ENCODE measurements around the gene NOX4. TPM values are rescaled to one million over a fixed set of nuclear protein-coding genes. Genes with fewer than 3 reads are reported as not detected.

The NOX4 gene
- total RNA-seq, 2 donors from 2014 or later = 2.7 to 6.0 TPM

- peaks cover 8% of the 10 kb centered on the region for H3K9me3 ChIP-seq (ENCODE audit: control insufficient read depth, low read length)
- no peak for DNase-seq
- no peak overlapping the region for H3K4me3 Mint-ChIP-seq
- no peak overlapping the region for H3K27ac Mint-ChIP-seq
- no peak overlapping the region for H3K4me3 ChIP-seq (ENCODE audit: low read length)
- no peaks in the 10 kb centered on the region for H3K27me3 ChIP-seq (ENCODE audit: control insufficient read depth, insufficient read depth, low read length, poor library complexity, severe bottlenecking)
- no peak for TF ChIP-seq CTCF (conservative IDR thresholded peaks at IDR 0.05)
- peaks cover 4% of the 10 kb centered on the region for H3K27me3 Mint-ChIP-seq (ENCODE audit: insufficient read depth)
- H3K9ac ChIP-seq (ENCODE audit: extremely low read depth, low read length, poor library complexity, severe bottlenecking) = no peak overlapping the region
- no peaks in the 10 kb centered on the region for H3K36me3 ChIP-seq (ENCODE audit: control insufficient read depth, insufficient read depth, low read length)
- H3K4me1 Mint-ChIP-seq = peaks cover 2% of the 10 kb centered on the region
- H3K9me3 Mint-ChIP-seq = peaks cover 12% of the 10 kb centered on the region
- H3K4me1 ChIP-seq (ENCODE audit: control insufficient read depth, insufficient read depth, low read length) = no peaks in the 10 kb centered on the region
- no peak overlapping the region for H3K27ac ChIP-seq (ENCODE audit: low read depth, low read length)
- peaks cover 17% of the 10 kb centered on the region for H3K36me3 Mint-ChIP-seq (ENCODE audit: low read depth)
These were observed 43.3 kb downstream of the NOX4 start for GRCh38 chr11:89447845-89448244.

DNA sequence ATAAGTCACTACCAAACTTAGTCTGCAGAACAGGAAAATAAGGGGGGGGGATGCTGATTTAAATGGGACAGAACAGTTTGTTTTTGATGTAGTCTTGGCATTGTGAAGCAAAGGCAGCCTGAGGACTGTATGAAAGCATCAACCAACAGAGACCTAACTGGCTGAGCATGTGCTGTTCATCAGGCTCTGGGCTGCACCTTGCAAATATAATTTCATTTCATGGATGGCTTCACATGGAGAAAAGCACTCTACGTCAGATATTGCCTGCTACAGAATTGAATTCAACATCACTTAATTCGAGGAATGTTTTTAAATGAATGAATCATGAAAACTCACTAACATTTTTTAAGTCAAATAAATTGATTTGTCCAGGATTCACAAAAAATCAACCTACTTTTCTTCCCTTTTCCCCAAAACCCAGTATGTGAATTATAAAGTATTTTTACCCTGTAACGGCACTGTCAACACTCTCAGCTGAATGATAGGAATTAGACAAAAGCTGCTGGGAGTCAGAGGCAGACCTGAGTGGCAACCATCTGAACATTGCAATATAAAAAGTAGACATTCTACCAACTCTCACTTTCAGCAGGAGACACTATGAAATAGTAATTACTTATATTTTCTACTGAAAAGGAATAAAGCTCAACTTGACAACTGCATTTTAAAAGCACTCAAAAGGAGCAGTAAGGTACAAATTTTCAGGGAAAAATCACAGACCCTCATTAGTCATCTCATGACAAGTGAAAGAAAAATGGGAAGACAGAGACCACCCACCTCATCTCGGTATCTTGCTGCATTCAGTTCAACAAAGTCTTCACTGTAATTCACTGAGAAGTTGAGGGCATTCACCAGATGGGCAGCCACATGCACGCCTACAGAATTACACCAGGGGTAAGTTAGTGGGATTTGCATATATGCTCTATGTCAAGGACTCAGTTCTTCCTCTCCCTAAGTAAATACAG, 47.5 kb downstream of the NOX4 start:
- Histone ChIP-seq H3K9ac (ENCODE audit: extremely low read depth, low read length, poor library complexity, severe bottlenecking) (no peak overlapping the region), H3K27ac (ENCODE audit: low read depth, low read length) (peak overlapping the region; percentile 55), H3K27me3 (ENCODE audit: control insufficient read depth, insufficient read depth, low read length, poor library complexity, severe bottlenecking) (no peaks in the 10 kb centered on the region), H3K4me1 (ENCODE audit: control insufficient read depth, insufficient read depth, low read length) (no peaks in the 10 kb centered on the region), H3K9me3 (ENCODE audit: control insufficient read depth, low read length) (peaks cover 8% of the 10 kb centered on the region), H3K36me3 (ENCODE audit: control insufficient read depth, insufficient read depth, low read length) (no peaks in the 10 kb centered on the region), H3K4me3 (ENCODE audit: low read length) (no peak overlapping the region)
- Mint-ChIP-seq H3K4me1 (no peaks in the 10 kb centered on the region), H3K27me3 (ENCODE audit: insufficient read depth) (peaks cover 2% of the 10 kb centered on the region), H3K36me3 (ENCODE audit: low read depth) (peaks cover 16% of the 10 kb centered on the region), H3K9me3 (peaks cover 12% of the 10 kb centered on the region), H3K27ac (no peak overlapping the region), H3K4me3 (no peak overlapping the region)
- no peak for DNase-seq
- 87 to 100% methylated on average over 1 to 5 of the region's 5 CpGs for WGBS, 2 experiments (ENCODE audit: insufficient coverage in 1 of 2, insufficient read length in 1 of 2)
- TF ChIP-seq CTCF (conservative IDR thresholded peaks at IDR 0.05) = no peak

GRCh38 chr11:89442801-89443200, 48.4 kb downstream of the NOX4 start:
- Mint-ChIP-seq H3K27ac (no peak overlapping the region), H3K9me3 (peaks cover 12% of the 10 kb centered on the region), H3K4me1 (no peaks in the 10 kb centered on the region), H3K36me3 (ENCODE audit: low read depth) (peaks cover 16% of the 10 kb centered on the region), H3K27me3 (ENCODE audit: insufficient read depth) (no peaks in the 10 kb centered on the region), H3K4me3 (no peak overlapping the region)
- WGBS, 2 experiments (ENCODE audit: insufficient coverage in 1 of 2, insufficient read length in 1 of 2) = 93% methylated on average over 2 of the region's 2 CpGs; no CpG with 5 or more reads in 1 of the 2 experiments
- Histone ChIP-seq H3K27ac (ENCODE audit: low read depth, low read length) (peak overlapping the region; percentile 36), H3K4me3 (ENCODE audit: low read length) (no peak overlapping the region), H3K9ac (ENCODE audit: extremely low read depth, low read length, poor library complexity, severe bottlenecking) (no peak overlapping the region), H3K27me3 (ENCODE audit: control insufficient read depth, insufficient read depth, low read length, poor library complexity, severe bottlenecking) (no peaks in the 10 kb centered on the region), H3K9me3 (ENCODE audit: control insufficient read depth, low read length) (peaks cover 8% of the 10 kb centered on the region), H3K36me3 (ENCODE audit: control insufficient read depth, insufficient read depth, low read length) (no peaks in the 10 kb centered on the region), H3K4me1 (ENCODE audit: control insufficient read depth, insufficient read depth, low read length) (no peaks in the 10 kb centered on the region)
- no peak for TF ChIP-seq CTCF (conservative IDR thresholded peaks at IDR 0.05)
- no peak for DNase-seq

All from endodermal cell (in vitro differentiated cells).